HCT116 (cell line): ENCODE data around the gene SLFNL1. TPM values are rescaled to one million over a fixed set of nuclear protein-coding genes. Genes with fewer than 3 reads are reported as not detected.

Source experiments
- ATAC-seq: fragments of 200-7000 bp; cut with Tn5 transposase; 2 replicates; pipeline ENCODE4 v1.9.1; 2020; ENCODE audit warnings: mild to moderate bottlenecking, moderate library complexity
- BruUV-seq: library from RNA; stranded (reverse); fragments of 400-500 nt; replicated peaks from 2 replicates; lab custom pipeline; 2021; lab: Mats Ljungman, UMichigan
- CTCF ChIA-PET: fragments of 300-600 bp; sonication (Branson Sonifier 250); formaldehyde crosslinking; loops from one replicate; lab custom pipeline; 2021; ENCODE audit warnings: antibody characterized with exemption; lab: Charles Lee
- POLR2A ChIA-PET: fragments of 300-600, 350-600 bp; sonication (Branson Sonifier 250); formaldehyde crosslinking; loops from one replicate; lab custom pipeline; 2021; ENCODE audit warnings: antibody characterized with exemption; lab: Charles Lee
- RAD21 ChIA-PET, 2 experiments: fragments of 300-600 bp; sonication (Branson Sonifier 250); formaldehyde crosslinking; loops; one replicate each; lab custom pipeline; 2023; ENCODE audit warnings: low total read pairs in 2 of 2; ENCODE audit not compliant: uncharacterized antibody in 2 of 2, unreplicated experiment in 2 of 2, low non-redundant PET in 1 of 2; lab: Charles Lee
- DNase-seq: peaks from one replicate; pipeline ENCODE4 v3.0.0-alpha.2; 2010; ENCODE audit warnings: low read depth, low spot score
- H2AFZ ChIP-seq: fragments of 200-600 bp; shearing (Covaris generic), sonication (generic); 2 replicates; pipeline ENCODE4 v1.6.1; 2017; ENCODE audit warnings: low read depth, mixed run types, mixed read lengths, antibody characterized with exemption, low read length; ENCODE audit not compliant: poor library complexity, severe bottlenecking
- H3K27ac ChIP-seq: 2 replicates; pipeline ENCODE4 v1.5.1; 2012; ENCODE audit warnings: low read depth, low read length
- H3K27me3 ChIP-seq: fragments of 200-600 bp; sonication (generic); 2 replicates; pipeline ENCODE4 v1.6.1; 2016; ENCODE audit warnings: mixed run types, low read length, mixed read lengths; ENCODE audit not compliant: insufficient read depth
- H3K36me3 ChIP-seq, 2 experiments: fragments of 200-500 bp in 1 of 2; fragments of 200-600 bp in 1 of 2; sonication (Bioruptor generic) in 1 of 2; sonication (generic) in 1 of 2; 2 replicates each; pipeline versions ENCODE4 v1.5.1 to v1.6.1; 2014 to 2016; ENCODE audit warnings: low read length in 2 of 2, inconsistent platforms in 1 of 2, mixed read lengths in 1 of 2, mixed run types in 1 of 2; ENCODE audit not compliant: insufficient read depth in 2 of 2, control insufficient read depth in 1 of 2
- H3K4me1 ChIP-seq, 2 experiments: fragments of 200-600 bp in 1 of 2; sonication (generic) in 1 of 2; 2 replicates each; pipeline versions ENCODE4 v1.5.1 to v1.6.1; 2012 to 2017; ENCODE audit warnings: low read length in 2 of 2, inconsistent platforms in 1 of 2, mild to moderate bottlenecking in 1 of 2, mixed read lengths in 1 of 2, mixed run types in 1 of 2, moderate library complexity in 1 of 2; ENCODE audit not compliant: insufficient read depth in 2 of 2, control insufficient read depth in 1 of 2
- H3K4me2 ChIP-seq: fragments of 200-600 bp; sonication (generic); 2 replicates; pipeline ENCODE4 v1.6.1; 2017; ENCODE audit warnings: mixed run types, low read length, mixed read lengths
- H3K4me3 ChIP-seq, 2 experiments: fragments of 200-600 bp in 1 of 2; sonication (generic) in 1 of 2; replicated peaks in 1 of 2; 2 replicates each; pipeline ENCODE4 v1.5.1; 2011 to 2016; ENCODE audit warnings: low read length in 2 of 2, control low read depth in 1 of 2, low read depth in 1 of 2, mild to moderate bottlenecking in 1 of 2, mixed read lengths in 1 of 2, mixed run types in 1 of 2
- H3K79me2 ChIP-seq: fragments of 200-600 bp; sonication (generic); 2 replicates; pipeline ENCODE4 v1.6.1; 2017; ENCODE audit warnings: mild to moderate bottlenecking, mixed run types, low read length, moderate library complexity, mixed read lengths; ENCODE audit not compliant: insufficient read depth
- H3K9ac ChIP-seq: fragments of 200-600 bp; sonication (generic); 2 replicates; pipeline ENCODE4 v1.6.1; 2016; ENCODE audit warnings: low read length, mixed read lengths
- H3K9me2 ChIP-seq: fragments of 200-600 bp; sonication (generic), shearing (Covaris generic); 2 replicates; pipeline ENCODE4 v1.6.1; 2017; ENCODE audit warnings: mixed run types, mild to moderate bottlenecking, moderate library complexity; ENCODE audit not compliant: insufficient read depth
- H3K9me3 ChIP-seq, 2 experiments: fragments of 200-500 bp in 1 of 2; fragments of 200-600 bp in 1 of 2; sonication (Bioruptor generic) in 1 of 2; sonication (generic) in 1 of 2; 2 replicates each; pipeline ENCODE4 v1.6.1; 2014 to 2017; ENCODE audit warnings: low read length in 2 of 2, mixed read lengths in 2 of 2, inconsistent platforms in 1 of 2, low read depth in 1 of 2, mild to moderate bottlenecking in 1 of 2, mixed run types in 1 of 2, moderate library complexity in 1 of 2; ENCODE audit not compliant: control insufficient read depth in 1 of 2, insufficient read depth in 1 of 2
- H4K20me1 ChIP-seq: fragments of 200-600 bp; sonication (generic), shearing (Covaris generic); 2 replicates; pipeline ENCODE4 v1.6.1; 2017; ENCODE audit warnings: mixed run types, mild to moderate bottlenecking, moderate library complexity; ENCODE audit not compliant: insufficient read depth
- ATF3 ChIP-seq: IDR thresholded peaks from 2 replicates; pipeline ENCODE4 v1.6.1; 2012
- ELF1 ChIP-seq: IDR thresholded peaks from 2 replicates; pipeline ENCODE4 v1.6.1; 2012; ENCODE audit warnings: low read depth, borderline replicate concordance
- EZH2phosphoT487 ChIP-seq: fragments of 200-600 bp; IDR thresholded peaks from 2 replicates; pipeline ENCODE4 v1.6.1; 2018; ENCODE audit warnings: antibody characterized with exemption, borderline replicate concordance
- JUND ChIP-seq: IDR thresholded peaks from 2 replicates; pipeline ENCODE4 v1.6.1; 2012
- MAX ChIP-seq: IDR thresholded peaks from 2 replicates; pipeline ENCODE4 v1.6.1; 2012
- POLR2A ChIP-seq: IDR thresholded peaks from 2 replicates; pipeline ENCODE4 v1.7.0; 2011; ENCODE audit warnings: borderline replicate concordance; ENCODE audit not compliant: insufficient read depth, insufficient read length; ENCODE audit errors: extremely low read depth
- POLR2AphosphoS5 ChIP-seq: IDR thresholded peaks from 2 replicates; pipeline ENCODE4 v1.6.1; 2011; ENCODE audit warnings: mild to moderate bottlenecking, low read depth, low read length, moderate library complexity
- RAD21 ChIP-seq: IDR thresholded peaks from 2 replicates; pipeline ENCODE4 v1.6.1; 2012; ENCODE audit warnings: low read depth, mild to moderate bottlenecking
- SIN3A ChIP-seq: IDR thresholded peaks from 2 replicates; pipeline ENCODE4 v1.6.1; 2012; ENCODE audit warnings: low read depth
- SP1 ChIP-seq: IDR thresholded peaks from 2 replicates; pipeline ENCODE4 v1.6.1; 2012; ENCODE audit warnings: low read depth
- SRF ChIP-seq: IDR thresholded peaks from 2 replicates; pipeline ENCODE4 v1.6.1; 2012; ENCODE audit warnings: low read depth
- TCF7L2 ChIP-seq: IDR thresholded peaks from 2 replicates; pipeline ENCODE4 v1.7.0; 2011; ENCODE audit warnings: borderline replicate concordance, inconsistent platforms; ENCODE audit not compliant: insufficient read depth, insufficient read length; ENCODE audit errors: extremely low read depth
- YY1 ChIP-seq: IDR thresholded peaks from 2 replicates; pipeline ENCODE4 v1.6.1; 2011; ENCODE audit warnings: low read length, low read depth, moderate library complexity, mild to moderate bottlenecking; ENCODE audit not compliant: insufficient replicate concordance; ENCODE audit errors: extremely low read depth
- ZFX ChIP-seq: fragments of 450-650 bp; IDR thresholded peaks from 2 replicates; pipeline ENCODE4 v1.6.1; 2017
- ZNF274 ChIP-seq: fragments of 200-500 bp; sonication (Bioruptor generic); IDR thresholded peaks from 2 replicates; pipeline ENCODE4 v1.6.1; 2014; ENCODE audit warnings: mild to moderate bottlenecking, low read depth, low read length, inconsistent platforms
- intact Hi-C: fragments of 100-400 bp; cut with micrococcal nuclease; formaldehyde crosslinking; loops from 2 replicates; pipeline ENCODE4 v1.10.0; 2022
- total RNA-seq: library from RNA; stranded (reverse); gene quantifications from one replicate; pipeline ENCODE4 v1.2.1, GENCODE V29; 2021; ENCODE audit not compliant: unreplicated experiment
- TF ChIP-seq, protein P1 (sequence below): IDR thresholded peaks from 2 replicates; pipeline ENCODE4 v1.6.1; 2012; ENCODE audit warnings: low read depth

SLFNL1 gene
- total RNA-seq, 1 experiment from 2014 or later: 0.20 TPM

GRCh38 chr1:41005876-41006275, 15.6 kb downstream of the SLFNL1 start:
- CTCF ChIA-PET: no interaction called here

More at GRCh38 chr1:41005876-41006275, 15.6 kb downstream of the SLFNL1 start:
- POLR2A ChIA-PET: no interaction called here
- BruUV-seq: no TSS peak
- Histone ChIP-seq H4K20me1 (peaks cover 13% of the 10 kb centered on the region; the same call in 1 of the 2 replicates), H3K79me2 (peaks cover 82% of the 10 kb centered on the region), H3K4me1 (peaks cover 12 to 23% of the 10 kb centered on the region in 2 experiments), H3K4me2 (no peak overlapping the region), H3K27ac (no peak overlapping the region), H3K9me2 (no peaks in the 10 kb centered on the region), H3K9ac (no peak overlapping the region), H3K9me3 (no peaks in the 10 kb centered on the region), H2AFZ (no peak overlapping the region), H3K27me3 (no peaks in the 10 kb centered on the region), H3K36me3 (peaks cover 66 to 92% of the 10 kb centered on the region in 2 experiments), H3K4me3 (no peak overlapping the region)
- TF ChIP-seq ELF1 (no peak), EZH2phosphoT487 (no peak), ZFX (no peak), RAD21 (no peak), POLR2AphosphoS5 (no peak), ZNF274 (no peak), SIN3A (no peak), YY1 (no peak), ATF3 (no peak), POLR2A (no peak), SRF (no peak), SP1 (no peak), JUND (no peak), MAX (no peak), TCF7L2 (no peak)
- TF ChIP-seq, protein P1, sequence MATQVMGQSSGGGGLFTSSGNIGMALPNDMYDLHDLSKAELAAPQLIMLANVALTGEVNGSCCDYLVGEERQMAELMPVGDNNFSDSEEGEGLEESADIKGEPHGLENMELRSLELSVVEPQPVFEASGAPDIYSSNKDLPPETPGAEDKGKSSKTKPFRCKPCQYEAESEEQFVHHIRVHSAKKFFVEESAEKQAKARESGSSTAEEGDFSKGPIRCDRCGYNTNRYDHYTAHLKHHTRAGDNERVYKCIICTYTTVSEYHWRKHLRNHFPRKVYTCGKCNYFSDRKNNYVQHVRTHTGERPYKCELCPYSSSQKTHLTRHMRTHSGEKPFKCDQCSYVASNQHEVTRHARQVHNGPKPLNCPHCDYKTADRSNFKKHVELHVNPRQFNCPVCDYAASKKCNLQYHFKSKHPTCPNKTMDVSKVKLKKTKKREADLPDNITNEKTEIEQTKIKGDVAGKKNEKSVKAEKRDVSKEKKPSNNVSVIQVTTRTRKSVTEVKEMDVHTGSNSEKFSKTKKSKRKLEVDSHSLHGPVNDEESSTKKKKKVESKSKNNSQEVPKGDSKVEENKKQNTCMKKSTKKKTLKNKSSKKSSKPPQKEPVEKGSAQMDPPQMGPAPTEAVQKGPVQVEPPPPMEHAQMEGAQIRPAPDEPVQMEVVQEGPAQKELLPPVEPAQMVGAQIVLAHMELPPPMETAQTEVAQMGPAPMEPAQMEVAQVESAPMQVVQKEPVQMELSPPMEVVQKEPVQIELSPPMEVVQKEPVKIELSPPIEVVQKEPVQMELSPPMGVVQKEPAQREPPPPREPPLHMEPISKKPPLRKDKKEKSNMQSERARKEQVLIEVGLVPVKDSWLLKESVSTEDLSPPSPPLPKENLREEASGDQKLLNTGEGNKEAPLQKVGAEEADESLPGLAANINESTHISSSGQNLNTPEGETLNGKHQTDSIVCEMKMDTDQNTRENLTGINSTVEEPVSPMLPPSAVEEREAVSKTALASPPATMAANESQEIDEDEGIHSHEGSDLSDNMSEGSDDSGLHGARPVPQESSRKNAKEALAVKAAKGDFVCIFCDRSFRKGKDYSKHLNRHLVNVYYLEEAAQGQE: no peak
- intact Hi-C loops: no loop called here
- DNase-seq (no peak), ATAC-seq (no peak)
- RAD21 ChIA-PET: no interaction called here
